OCI-M2 (cell line): Measurements from ENCODE around the gene TIMP3.

Experiments used
- DNase-seq: peaks from one replicate; lab custom pipeline; 2025; ENCODE audit not compliant: unreplicated experiment; lab: John Stamatoyannopoulos, UW

Gene TIMP3

DNA sequence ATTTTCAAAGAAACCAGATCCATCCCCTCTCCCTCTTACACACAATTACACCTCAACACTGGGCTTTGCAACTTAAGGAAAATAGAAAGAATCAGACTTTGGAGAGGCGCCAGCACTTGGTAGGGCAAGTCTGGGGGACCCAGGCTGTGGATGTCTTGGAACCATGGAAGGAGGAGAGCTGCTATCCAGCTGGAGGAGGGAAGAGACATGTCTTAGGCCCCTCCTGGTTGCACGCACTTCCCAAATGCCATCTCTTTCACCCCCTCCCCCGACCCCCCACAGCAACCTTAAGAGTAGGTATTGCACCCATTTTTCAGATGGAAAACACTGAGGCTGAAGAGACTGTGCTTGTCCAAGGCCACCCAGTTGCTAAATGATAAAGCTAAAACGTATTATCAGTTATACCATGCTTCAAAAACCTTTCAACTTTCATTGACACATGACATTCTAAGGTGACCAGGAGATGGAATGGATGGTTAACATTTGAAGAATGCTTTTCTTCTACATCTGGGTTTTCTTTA, 3.9 kb downstream of the TIMP3 start:
- no peak for DNase-seq

DNA sequence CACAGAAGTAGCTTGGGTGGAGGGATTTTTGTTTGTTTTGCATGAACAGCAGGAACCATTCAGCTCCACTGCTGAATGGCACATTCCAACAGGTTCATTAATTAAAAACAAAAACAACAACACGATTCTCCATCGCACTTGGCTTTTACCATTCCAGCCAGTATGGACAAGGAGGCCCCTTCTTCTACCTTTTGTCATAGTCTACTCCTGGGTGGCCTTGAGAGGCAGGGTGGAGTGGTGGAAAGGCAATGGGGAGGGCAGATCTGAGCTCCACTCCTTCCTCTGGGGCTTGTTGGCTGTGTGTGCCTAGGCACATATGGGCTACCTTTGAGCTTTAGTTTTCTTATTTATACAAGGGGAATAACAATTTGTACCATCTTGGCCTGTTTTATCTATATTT, 4.8 kb downstream of the TIMP3 start:
- no peak for DNase-seq

DNA sequence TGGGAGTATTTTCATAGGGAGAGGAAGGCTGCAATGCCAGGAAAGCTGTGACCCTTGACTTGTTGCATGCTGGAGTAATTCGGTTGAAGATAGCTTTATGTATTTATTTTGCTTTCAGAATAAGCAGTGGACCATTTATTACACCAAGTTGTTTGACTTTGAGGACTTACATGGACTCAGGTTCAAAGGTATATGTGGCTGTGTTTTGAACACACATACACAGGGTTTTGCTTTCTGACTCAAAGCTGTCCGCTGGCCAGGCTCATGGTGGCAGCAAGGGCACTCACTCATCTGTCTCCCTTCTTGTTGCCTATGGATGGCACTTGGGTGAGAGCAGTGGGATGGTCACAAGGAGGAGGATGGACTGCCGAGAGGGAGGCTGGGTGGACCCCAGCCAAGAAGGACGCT, 6.5 kb downstream of the TIMP3 start:
- DNase-seq, result no peak

DNA sequence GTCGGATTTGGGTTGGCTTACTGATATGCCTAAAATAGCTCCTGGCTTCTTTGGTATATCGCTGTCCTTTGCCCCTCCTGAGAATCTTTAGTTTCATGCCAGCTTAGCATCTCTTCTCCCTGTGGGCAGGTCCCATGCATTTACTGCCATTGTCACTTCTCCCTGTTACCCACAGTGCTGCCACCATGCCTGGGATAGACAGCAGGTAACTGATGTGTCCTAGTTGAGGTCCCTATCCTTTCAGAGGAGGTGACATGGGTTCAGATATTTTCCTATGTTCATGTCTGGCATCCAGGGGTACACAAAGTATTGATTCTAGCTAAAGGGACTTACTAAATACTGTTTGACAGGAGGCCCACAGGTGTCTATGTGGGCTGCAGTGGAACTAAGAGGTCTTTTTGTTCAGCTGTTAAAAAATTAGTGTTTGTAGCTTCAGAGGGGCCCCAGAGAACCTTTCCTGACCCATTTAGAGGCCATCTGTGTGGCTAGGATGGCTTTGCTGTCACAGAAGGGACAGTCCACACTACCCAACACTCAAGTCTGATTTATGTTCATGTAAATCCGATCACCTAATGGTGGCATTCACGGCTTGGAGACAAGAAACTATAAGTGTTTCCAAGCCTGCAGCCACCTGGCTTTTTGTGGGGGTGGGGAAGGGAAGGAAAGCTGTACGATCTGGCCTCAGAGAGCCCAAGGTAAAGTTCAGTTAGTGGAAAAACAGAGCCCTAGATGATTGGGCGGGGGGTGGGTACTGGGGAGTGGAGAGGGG, 8.5 kb downstream of the TIMP3 start:
- no peak for DNase-seq

DNA sequence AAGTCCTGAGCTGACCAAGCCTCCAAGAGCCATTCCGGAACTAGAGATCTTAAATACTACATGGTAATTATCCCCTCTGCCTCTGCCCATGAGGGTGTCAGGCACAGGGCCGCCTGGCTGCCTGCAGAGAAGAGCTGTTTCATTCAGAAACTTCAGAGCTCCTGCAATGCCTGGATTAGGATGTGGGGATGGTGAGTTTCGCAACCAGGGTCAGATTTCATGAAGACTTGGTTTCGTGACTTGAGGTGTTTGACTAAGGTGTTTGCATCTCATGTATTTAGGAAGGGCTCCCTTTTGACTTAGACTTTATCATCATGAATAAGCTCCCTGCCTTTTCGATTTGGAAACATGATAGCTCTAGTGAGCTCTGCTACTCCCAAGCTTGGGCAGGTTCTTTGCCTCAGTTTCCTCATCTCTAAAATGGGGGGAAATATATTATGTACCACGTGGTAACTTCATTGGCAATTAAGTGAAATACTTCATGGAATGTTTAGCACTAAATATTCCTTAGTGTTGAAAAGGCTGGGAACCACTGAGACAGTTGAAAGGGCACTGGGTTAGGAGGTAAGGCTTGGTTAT, 9.1 kb downstream of the TIMP3 start:
- DNase-seq, result no peak

DNA sequence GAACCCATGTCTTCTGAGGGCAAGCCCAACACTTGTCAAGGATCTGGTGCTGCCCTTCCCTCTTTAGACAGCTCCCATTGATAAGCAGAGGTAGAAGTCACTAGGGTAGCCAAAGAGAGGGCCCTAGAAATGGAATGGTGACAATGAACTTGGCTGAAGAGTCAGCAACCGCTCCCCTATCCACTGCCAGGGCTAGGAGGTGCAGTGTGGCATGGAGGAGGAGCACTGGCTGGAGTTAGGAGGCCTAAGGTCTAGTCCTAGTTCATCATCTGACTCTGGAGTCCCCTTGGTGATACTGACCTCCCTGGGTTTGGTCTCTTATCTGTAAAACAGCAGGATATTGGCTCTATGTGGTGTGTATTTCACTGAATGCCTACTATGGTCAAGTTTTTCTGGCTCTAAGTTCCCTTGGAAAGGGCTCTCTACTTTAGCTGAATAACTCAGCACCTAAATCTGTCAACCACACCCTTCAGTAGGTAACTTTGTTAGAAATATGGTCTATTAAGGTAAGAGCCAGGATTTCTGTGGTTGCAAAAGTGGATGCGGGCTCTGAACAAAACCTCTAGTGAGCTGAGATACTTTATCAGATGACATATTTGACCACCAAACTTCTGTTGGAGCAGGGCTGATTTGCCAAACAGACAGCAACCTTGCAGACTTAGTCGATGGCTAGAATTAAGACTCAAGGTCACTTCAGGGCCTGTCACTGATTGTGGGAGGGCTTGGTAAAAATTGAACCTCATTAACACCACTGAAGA, 10.5 kb downstream of the TIMP3 start:
- no peak for DNase-seq

DNA sequence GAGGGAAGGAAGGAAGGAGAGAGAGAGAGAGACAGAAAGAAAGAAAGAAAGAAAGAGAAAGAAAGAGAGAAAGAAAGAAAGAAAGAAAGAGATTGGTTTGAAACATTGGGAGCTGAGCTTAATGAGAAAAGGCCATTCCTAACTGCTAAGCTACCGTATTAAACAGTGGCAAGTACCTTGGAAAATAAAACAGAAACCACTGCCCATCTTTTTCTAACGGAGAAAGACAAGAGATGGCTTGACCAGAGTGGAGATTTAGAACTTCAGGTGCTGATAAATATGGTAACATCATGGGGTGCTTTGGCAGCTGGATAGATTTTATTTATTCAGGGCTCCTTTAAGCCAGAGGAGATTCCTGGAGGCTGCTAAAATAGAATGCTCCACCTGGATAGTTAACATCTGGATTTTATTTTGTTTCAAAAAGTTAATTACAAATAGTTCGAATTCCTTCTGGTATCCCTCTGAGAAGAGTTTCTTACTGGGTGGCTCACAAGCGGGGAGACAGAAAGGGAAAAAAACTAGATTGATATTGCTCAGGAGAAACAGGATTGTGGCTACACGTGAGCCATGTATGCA, 12.9 kb downstream of the TIMP3 start:
- DNase-seq, result no peak

DNA sequence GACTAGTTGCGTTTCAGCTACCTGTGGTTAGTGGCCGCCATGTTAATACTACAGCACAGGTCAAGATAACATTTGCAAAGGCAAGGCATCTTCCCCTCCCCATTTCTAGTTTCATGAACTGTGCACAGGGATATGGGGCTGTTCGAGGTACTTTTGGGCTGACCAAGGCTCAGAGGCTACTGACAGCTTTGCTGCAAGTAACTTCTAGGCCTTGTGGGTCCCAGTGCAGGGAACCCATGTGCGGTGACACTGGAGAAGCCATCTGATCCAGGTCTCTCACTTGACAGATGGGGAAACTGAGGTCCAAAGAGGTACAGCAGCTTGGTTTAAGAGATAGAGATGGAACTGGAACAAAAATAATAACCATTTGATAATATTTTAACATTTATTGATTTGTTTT, 13.6 kb downstream of the TIMP3 start:
- DNase-seq, result no peak

DNA sequence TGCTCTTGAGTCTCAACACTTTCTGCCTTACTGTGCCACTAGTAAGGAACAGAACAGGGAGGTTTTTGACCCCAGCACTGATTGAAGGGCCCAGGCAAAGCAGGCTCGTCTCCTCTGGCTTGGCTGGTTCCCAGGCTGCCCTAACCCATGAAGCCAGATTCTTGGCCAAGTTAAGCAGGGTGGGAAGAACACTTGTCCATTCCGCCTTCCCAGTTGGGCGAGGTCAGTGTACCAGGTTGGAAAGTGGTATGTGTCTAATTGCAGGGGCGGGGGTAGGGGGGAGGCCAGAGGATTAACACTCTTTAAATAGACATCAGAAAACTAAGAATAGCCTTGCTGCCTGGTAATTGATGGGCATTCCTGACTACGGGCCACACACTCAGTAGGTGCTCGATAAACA, 14.4 kb downstream of the TIMP3 start:
- DNase-seq, result no peak

DNA sequence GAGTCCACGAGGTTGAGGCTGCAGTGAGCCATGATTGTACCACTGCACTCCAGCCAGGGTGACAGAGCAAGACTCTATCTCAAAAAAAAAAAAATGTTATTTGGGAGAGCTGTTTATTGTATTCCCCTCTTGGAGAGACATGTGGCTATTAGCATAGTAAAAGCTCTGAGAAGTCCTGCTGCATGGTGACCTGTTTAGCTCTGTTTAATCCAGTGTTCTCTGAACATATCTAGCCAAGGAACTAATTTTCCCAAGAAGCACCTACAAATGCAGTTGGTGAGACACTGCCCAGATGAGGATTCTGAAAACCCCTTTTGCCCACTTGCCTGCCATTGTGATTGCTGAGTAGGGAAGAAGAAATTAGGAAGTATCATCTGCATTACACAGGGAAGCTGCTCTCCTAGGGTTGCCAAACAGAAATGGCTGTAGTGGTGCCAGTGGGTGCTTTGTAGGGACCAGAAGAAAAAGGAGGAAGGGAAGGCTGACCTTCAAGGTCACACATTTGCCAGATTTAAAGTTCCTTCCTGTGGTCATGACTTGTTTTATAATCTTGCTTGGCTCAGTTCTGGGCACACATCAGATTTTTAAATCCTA, 15.7 kb downstream of the TIMP3 start:
- DNase-seq, result no peak

DNA sequence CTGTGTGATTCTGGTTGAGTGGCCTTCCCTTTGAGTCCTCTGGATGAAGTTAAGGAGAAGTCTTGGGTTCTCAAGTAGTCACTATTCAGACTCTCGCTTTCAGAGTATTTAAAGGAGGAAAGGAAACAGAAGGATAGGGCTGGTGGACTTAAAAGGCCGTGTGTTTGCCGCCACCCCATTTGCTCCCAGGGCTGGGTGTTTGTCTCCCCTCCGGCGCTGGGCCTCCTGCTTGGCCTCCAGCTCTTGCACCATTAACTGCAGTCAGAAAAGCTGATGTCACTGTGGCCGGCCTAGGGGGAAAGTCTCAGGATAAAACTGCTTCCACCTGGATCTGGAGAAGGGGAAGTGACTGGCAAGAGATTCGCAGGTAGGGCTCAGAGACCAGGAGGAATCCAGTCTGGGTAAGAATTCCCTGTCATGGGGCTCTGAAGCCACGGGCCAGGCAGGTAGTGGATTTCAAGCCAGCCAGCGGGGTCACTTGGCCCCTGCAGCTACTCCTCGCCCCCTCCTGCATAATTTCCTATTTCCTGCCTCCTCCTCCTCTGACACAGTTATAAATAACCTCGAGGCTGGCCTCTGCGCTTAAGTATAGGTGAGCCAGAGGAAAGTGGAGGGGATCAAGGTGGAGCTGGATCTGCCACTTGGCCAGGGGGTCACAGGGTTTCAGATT, 17.1 kb downstream of the TIMP3 start:
- DNase-seq, result no peak

DNA sequence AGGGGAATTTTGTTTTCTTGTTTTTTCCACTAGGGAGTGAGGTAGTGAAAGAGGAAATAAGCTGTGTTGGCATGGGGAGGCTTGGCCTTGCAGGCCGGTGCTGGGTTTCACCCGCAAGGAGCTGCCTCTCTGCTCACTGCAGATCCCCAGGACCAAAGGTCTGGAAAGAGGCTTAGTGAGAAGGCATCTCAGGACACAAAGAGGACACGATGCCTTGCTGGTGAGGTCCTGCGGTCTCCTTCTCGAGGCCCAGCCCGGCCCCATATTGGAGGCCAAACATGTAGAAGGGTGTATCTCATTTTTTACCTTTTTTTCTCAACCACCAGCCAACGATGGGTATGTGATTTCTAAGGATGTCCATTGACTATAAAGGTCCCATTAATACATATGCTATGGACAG, 17.6 kb downstream of the TIMP3 start:
- no peak for DNase-seq

DNA sequence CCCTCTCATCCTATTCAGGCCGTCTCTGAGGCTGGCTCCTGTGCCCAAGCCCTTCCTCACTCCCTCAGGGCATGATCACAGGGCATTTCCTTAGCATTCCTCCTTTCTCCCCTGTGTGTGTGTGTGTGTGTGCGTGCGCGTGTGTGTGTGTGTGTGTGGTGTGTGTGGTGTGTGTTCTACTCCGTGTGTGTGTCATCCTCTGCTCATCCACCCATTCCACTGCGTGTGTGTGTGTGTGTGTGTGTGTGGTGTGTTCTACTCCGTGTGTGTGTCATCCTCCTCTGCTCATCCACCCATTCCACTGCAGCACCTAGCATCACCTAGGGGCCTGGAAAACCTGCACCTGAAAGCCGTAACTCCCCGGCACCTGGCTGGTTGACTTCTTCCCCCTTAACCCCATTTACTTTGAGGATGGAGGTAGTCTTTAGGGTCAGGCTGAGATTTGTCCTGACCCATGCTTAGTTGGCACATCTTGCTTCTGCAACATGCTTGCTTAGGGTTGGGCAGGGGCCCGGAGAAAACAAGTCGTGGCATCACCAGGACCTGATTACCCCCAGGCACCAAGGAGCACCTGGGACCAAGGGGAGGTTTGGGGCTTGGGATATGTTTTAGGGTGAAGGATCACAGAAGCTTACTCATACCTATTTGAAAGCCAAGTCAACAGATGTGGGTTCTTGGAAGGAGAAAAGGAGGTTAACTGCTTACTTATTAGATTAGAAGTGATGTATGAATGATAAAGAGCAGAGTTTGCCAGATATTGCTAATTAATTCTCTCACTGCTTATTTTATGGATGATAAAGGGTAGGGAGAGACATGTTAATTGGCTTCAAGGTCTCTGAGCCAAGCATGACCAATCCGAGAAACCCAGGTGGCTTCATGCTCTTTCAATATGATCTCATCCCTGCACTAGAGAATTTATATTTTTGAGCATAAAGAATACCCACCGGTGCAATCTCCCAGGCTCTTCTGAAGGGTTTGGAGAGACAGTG, 18.9 kb downstream of the TIMP3 start:
- no peak for DNase-seq

DNA sequence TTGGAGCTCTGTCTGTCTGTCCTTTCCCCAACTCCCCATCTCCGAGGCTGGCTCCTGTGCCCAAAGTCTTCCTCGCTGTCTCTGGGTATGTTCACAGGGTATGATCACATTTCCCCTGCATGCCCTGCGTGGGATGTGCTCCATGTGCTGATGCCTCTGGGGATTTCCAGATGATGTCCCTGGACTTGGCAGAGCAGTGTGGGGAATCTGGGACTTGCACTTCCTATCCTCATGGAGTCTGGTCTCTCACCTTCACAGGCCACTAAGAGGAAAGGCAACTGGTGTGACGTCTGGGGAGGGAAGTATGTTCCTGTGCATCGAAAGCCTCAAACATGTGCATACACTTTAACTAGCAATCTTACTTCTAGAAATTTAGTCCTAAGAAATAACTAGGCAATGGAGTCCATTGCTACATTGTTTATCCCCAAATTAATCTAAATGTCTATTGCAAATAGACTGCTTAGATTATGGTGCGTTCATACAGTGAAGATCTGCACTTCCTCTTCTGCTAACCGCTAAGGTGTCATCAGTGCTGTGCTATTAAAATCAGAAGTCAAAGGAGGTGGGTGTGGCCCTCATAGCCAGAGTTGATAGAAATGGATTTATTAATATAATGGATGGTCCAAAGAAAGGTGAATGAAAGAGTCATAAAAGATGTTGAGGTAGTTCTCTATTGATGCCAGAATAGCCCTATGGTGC, 20.8 kb downstream of the TIMP3 start:
- no peak for DNase-seq

DNA sequence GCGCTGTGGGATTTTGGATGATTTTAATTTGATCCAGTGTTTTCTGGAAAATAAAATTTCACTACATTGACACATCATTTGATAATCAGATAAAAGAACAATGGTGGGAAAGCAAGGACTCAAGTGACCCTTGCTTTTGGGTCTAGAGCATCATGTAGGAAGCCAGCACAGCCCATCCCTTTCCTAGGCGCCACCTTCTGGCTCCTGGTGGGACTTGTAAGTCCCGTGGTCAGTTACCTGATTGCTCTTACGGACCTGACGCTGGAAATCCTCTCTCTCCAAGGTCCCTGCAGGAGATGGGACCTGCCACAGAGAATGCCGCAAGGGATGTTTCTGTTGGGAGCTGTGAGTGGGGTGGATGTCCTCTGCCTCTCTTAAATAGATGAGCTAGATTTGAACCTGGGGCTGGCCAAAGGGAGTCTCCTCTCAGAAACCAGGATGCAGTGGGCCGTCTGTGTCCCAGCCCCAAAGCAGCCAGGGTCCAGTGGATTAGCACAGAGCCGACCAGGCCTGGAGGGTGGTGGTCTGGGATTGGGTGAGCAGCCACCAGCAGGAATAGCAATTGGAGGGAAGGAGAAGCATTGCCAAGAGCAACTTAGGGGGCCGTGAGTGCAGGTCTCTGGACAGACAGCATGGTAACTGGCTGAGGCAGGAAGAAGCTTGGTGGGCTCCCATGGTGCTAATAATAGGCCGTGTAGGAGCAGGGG, 21.7 kb downstream of the TIMP3 start:
- no peak for DNase-seq

DNA sequence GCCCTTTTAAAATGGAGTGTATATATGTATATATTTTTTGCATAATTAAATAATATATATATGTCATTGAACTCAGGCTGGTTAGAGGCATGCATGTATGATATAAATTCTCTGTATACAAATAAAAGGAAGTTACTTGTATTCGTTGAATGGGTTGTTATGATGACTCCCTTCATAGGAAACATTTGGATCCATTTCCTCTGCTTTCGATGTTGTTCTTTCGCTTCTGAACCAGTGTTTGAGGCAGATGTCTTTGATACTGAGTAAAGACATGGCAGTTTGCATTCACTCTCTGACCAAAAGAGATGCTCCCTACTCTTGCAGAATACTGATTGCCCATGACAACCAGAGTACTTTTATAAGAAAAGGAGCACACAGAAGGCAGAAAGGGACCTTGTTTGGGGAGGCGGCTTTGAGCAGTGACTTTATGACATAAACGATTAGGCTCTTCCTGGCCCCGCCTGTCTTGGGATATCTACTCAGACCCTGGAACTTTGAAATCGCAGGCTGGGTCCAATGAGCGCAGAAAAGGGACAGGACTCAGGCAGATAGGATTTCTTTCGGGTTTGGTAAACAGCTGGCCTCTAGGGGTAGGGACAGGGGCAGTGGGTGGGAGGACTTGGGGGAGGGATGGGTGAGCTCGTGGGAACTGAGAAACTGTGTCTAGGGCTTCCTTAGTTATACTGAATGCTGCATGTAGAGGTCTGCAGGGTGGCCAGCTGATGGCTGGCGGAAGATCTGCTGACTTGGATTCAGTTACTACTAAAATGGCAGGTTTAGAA, 23.2 kb downstream of the TIMP3 start:
- DNase-seq, result no peak

DNA sequence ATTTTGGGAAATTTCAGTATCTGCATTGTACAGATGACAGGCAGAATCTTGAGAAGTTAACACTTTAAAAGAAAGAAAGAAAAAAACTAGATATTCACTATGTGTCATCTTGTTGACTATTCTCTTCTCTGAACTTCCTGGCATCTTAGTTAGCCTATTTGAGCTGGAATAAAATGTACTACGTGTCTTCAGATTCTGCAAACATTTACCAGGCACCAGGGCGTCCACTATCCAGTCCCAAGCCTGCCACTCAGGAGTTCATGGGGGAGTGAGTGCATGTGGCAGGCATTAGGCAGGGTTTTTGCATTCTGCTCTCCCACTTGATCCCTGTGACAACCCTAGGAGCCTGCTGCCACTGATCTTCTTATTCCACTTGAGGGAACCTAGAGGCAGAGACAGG, 25.0 kb downstream of the TIMP3 start:
- no peak for DNase-seq
